Fibroblast of lung (primary cell): Measurements from ENCODE around the gene WNT7B. TPM values are rescaled to one million over a fixed set of nuclear protein-coding genes. Genes with fewer than 3 reads are reported as not detected.

Experiments used
- DNase-seq, 2 donors: peaks; one replicate each; pipeline versions ENCODE4 v3.0.0 to v3.0.0-alpha.2; 2010; ENCODE audit warnings: low read depth in 2 of 2
- H2AFZ ChIP-seq: 2 replicates; pipeline ENCODE4 v1.5.1; 2012; ENCODE audit warnings: low read length, control low read depth, inconsistent platforms
- H3K27ac ChIP-seq: 2 replicates; pipeline ENCODE4 v1.5.1; 2011; ENCODE audit warnings: low read length, control low read depth; ENCODE audit not compliant: insufficient read depth
- H3K27me3 ChIP-seq: 2 replicates; pipeline ENCODE4 v1.5.1; 2011; ENCODE audit warnings: mild to moderate bottlenecking, low read length; ENCODE audit not compliant: control insufficient read depth, insufficient read depth
- H3K36me3 ChIP-seq: 2 replicates; pipeline ENCODE4 v1.5.1; 2011; ENCODE audit warnings: low read length; ENCODE audit not compliant: control insufficient read depth, insufficient read depth
- H3K4me1 ChIP-seq: 2 replicates; pipeline ENCODE4 v1.5.1; 2011; ENCODE audit warnings: low read length; ENCODE audit not compliant: control insufficient read depth, insufficient read depth; ENCODE audit errors: extremely low read depth
- H3K4me2 ChIP-seq: 2 replicates; pipeline ENCODE4 v1.5.1; 2011; ENCODE audit warnings: low read length, control low read depth; ENCODE audit not compliant: insufficient read depth; ENCODE audit errors: extremely low read depth
- H3K4me3 ChIP-seq, 4 experiments: fragments of 200-600 bp in 1 of 4; sonication (generic) in 1 of 4; replicated peaks in 1 of 4; 2 replicates each; pipeline ENCODE4 v1.5.1; 2011 to 2016; ENCODE audit warnings: low read length in 4 of 4, low read depth in 3 of 4, mild to moderate bottlenecking in 3 of 4, control low read depth in 2 of 4, inconsistent platforms in 1 of 4, mixed read lengths in 1 of 4; ENCODE audit not compliant: insufficient read depth in 1 of 4; ENCODE audit errors: control extremely low read depth in 1 of 4
- H3K79me2 ChIP-seq: 2 replicates; pipeline ENCODE4 v1.5.1; 2012; ENCODE audit warnings: mild to moderate bottlenecking, low read length, inconsistent platforms; ENCODE audit not compliant: control insufficient read depth, insufficient read depth
- H3K9ac ChIP-seq: 2 replicates; pipeline ENCODE4 v1.5.1; 2011; ENCODE audit warnings: mild to moderate bottlenecking, low read length, control low read depth; ENCODE audit not compliant: insufficient read depth
- H3K9me3 ChIP-seq: 2 replicates; pipeline ENCODE4 v1.5.1; 2012; ENCODE audit warnings: low read depth, low read length; ENCODE audit not compliant: control insufficient read depth, insufficient read depth
- H4K20me1 ChIP-seq: 2 replicates; pipeline ENCODE4 v1.5.1; 2011; ENCODE audit warnings: low read length; ENCODE audit not compliant: control insufficient read depth, insufficient read depth; ENCODE audit errors: extremely low read depth
- CTCF ChIP-seq, 2 donors: IDR thresholded peaks in 1 of 2; conservative IDR thresholded peaks in 1 of 2; 1 replicate in 1 of 2; 2 replicates in 1 of 2; pipeline ENCODE4 v1.5.1; 2011 to 2012; ENCODE audit warnings: low read length in 2 of 2, control low read depth in 1 of 2, inconsistent platforms in 1 of 2, low read depth in 1 of 2, mild to moderate bottlenecking in 1 of 2
- EZH2 ChIP-seq: IDR thresholded peaks from 2 replicates; pipeline ENCODE4 v1.5.1; 2012; ENCODE audit warnings: low read length, control low read depth, mild to moderate bottlenecking; ENCODE audit errors: missing control alignments
- polyA plus RNA-seq, 2 donors: library from polyadenylated mRNA; depleted of rRNA in 1 of 2; stranded (reverse) in 1 of 2; unstranded in 1 of 2; fragments of >200 nt; gene quantifications; 2 replicates each; pipeline ENCODE4 v1.2.1, GENCODE V29; 2011 to 2012; ENCODE audit warnings: missing spikeins in 1 of 2
- total RNA-seq: library from RNA; depleted of rRNA; stranded (reverse); fragments of >200 nt; gene quantifications from 2 replicates; pipeline ENCODE4 v1.2.1, GENCODE V29; 2014

WNT7B gene
- total and polyA plus RNA-seq, 2 donors (not counting 1 experiment from before 2014, with no cell fraction given) = 0.17 TPM; not detected in 1

GRCh38 chr22:45964372-45964771 is 12.6 kb downstream of the WNT7B start:
- Histone ChIP-seq H3K27ac (no peak overlapping the region), H4K20me1 (no peaks in the 10 kb centered on the region), H3K36me3 (no peaks in the 10 kb centered on the region), H3K4me2 (no peak overlapping the region), H3K9me3 (no peaks in the 10 kb centered on the region), H3K4me3 (no peak overlapping the region), H3K79me2 (no peaks in the 10 kb centered on the region), H2AFZ (no peak overlapping the region), H3K27me3 (no peaks in the 10 kb centered on the region), H3K9ac (no peak overlapping the region), H3K4me1 (peaks cover 5% of the 10 kb centered on the region)
- no peak for TF ChIP-seq CTCF (conservative IDR thresholded peaks at IDR 0.05 in 1 of 2, IDR thresholded peaks at IDR 0.05 in 1 of 2; ENCODE audit: low read depth in 1 of 2, low read length in 2 of 2)
- TF ChIP-seq EZH2 = no peak
- no peak for DNase-seq

GRCh38 chr22:45963821-45964220 is 13.1 kb downstream of the WNT7B start:
- H3K36me3 ChIP-seq = no peaks in the 10 kb centered on the region
- H3K4me3 ChIP-seq = no peak overlapping the region
- no peaks in the 10 kb centered on the region for H3K27me3 ChIP-seq
- H3K9ac ChIP-seq = no peak overlapping the region
- H3K27ac ChIP-seq = no peak overlapping the region
- no peaks in the 10 kb centered on the region for H3K79me2 ChIP-seq
- H2AFZ ChIP-seq = no peak overlapping the region
- no peaks in the 10 kb centered on the region for H3K4me1 ChIP-seq
- no peaks in the 10 kb centered on the region for H3K9me3 ChIP-seq
- H4K20me1 ChIP-seq = no peaks in the 10 kb centered on the region
- H3K4me2 ChIP-seq = no peak overlapping the region
- no peak for DNase-seq
- TF ChIP-seq EZH2 = no peak
- TF ChIP-seq CTCF (conservative IDR thresholded peaks at IDR 0.05 in 1 of 2, IDR thresholded peaks at IDR 0.05 in 1 of 2; ENCODE audit: low read depth in 1 of 2, low read length in 2 of 2) = no peak

GRCh38 chr22:45962756-45963324 is 14.1 kb downstream of the WNT7B start:
- H3K27ac ChIP-seq = no peak overlapping the region
- no peaks in the 10 kb centered on the region for H3K9me3 ChIP-seq
- TF ChIP-seq CTCF (conservative IDR thresholded peaks at IDR 0.05 in 1 of 2, IDR thresholded peaks at IDR 0.05 in 1 of 2; ENCODE audit: low read depth in 1 of 2, low read length in 2 of 2) (no peak), EZH2 (no peak)
- no peaks in the 10 kb centered on the region for H4K20me1 ChIP-seq
- no peaks in the 10 kb centered on the region for H3K4me1 ChIP-seq
- H2AFZ ChIP-seq = no peak overlapping the region
- H3K9ac ChIP-seq = no peak overlapping the region
- H3K79me2 ChIP-seq = no peaks in the 10 kb centered on the region
- H3K4me2 ChIP-seq = no peak overlapping the region
- no peak overlapping the region for H3K4me3 ChIP-seq
- no peaks in the 10 kb centered on the region for H3K36me3 ChIP-seq
- DNase-seq = peak in 1 of 2 donors; percentile 15
- H3K27me3 ChIP-seq = no peaks in the 10 kb centered on the region
